Kidney tubule cell (primary cell): ENCODE measurements around the gene WDR36.
A peak's percentile ranks its signal among the peaks of the same experiment; 100 is the strongest.
"Not testable (repeated sequence)": the region's sequence is repeated elsewhere in the genome, so short reads cannot be mapped to it uniquely, and the experiment has no call there.

ENCODE experiments used
- DNase-seq: peaks from one replicate; pipeline ENCODE4 v3.0.0-alpha.2; 2018; ENCODE audit warnings: low spot score

WDR36 gene

GRCh38 chr5:111138096-111138495 lies 45.9 kb downstream of the WDR36 start:
- no peak for DNase-seq

- DNase-seq: not testable (repeated sequence)
Measured at GRCh38 chr5:111141471-111141870, 49.3 kb downstream of the WDR36 start.

GRCh38 chr5:111142932-111143331 lies 50.8 kb downstream of the WDR36 start:
- no peak for DNase-seq

GRCh38 chr5:111143910-111144309 lies 51.8 kb downstream of the WDR36 start:
- peak; percentile 22 for DNase-seq

GRCh38 chr5:111144352-111144930 lies 52.3 kb downstream of the WDR36 start:
- no peak for DNase-seq

GRCh38 chr5:111146053-111146452 lies 53.9 kb downstream of the WDR36 start:
- no peak for DNase-seq

GRCh38 chr5:111147502-111147901 lies 55.4 kb downstream of the WDR36 start:
- DNase-seq: no peak

GRCh38 chr5:111151998-111152397 lies 59.9 kb downstream of the WDR36 start:
- DNase-seq: no peak

GRCh38 chr5:111153483-111153882 lies 61.3 kb downstream of the WDR36 start:
- DNase-seq: no peak

- no peak for DNase-seq
Measured at GRCh38 chr5:111153945-111154344, 61.8 kb downstream of the WDR36 start.

GRCh38 chr5:111158105-111158744 lies 66.1 kb downstream of the WDR36 start:
- DNase-seq: peak; percentile 67

GRCh38 chr5:111159845-111160244 lies 67.7 kb downstream of the WDR36 start:
- peak; percentile 41 for DNase-seq

- DNase-seq: no peak
Measured at GRCh38 chr5:111163000-111163399, 70.9 kb downstream of the WDR36 start.

GRCh38 chr5:111165058-111165457 lies 72.9 kb downstream of the WDR36 start:
- no peak for DNase-seq

GRCh38 chr5:111167551-111167950 lies 75.4 kb downstream of the WDR36 start:
- no peak for DNase-seq

GRCh38 chr5:111168608-111169007 lies 76.5 kb downstream of the WDR36 start:
- no peak for DNase-seq

GRCh38 chr5:111169269-111169668 lies 77.1 kb downstream of the WDR36 start:
- no peak for DNase-seq

- DNase-seq: no peak
Measured at GRCh38 chr5:111170279-111170678, 78.1 kb downstream of the WDR36 start.

- DNase-seq: no peak
Measured at GRCh38 chr5:111172504-111172903, 80.4 kb downstream of the WDR36 start.

- no peak for DNase-seq
Measured at GRCh38 chr5:111173476-111173875, 81.3 kb downstream of the WDR36 start.
